Kidney (tissue), 14 donors: Measurements from ENCODE around the gene UBA5. TPM values are rescaled to one million over a fixed set of nuclear protein-coding genes. Genes with fewer than 3 reads are reported as not detected.
A peak's percentile ranks its signal among the peaks of the same experiment; 100 is the strongest.

Experiments
- DNase-seq, 5 donors: peaks; one replicate each; pipeline ENCODE4 v3.0.0-alpha.2; 2013 to 2020
- FAIRE-seq: peaks from 2 replicates; lab custom pipeline; 2012; peaks lifted over from hg19 to GRCh38; lab: Jason Lieb, UNC
- H3K27ac ChIP-seq, 2 donors: one replicate each; pipeline ENCODE4 v1.7.0; 2013; ENCODE audit warnings: low read depth in 2 of 2, low read length in 2 of 2, inconsistent platforms in 1 of 2
- H3K27me3 ChIP-seq: one replicate; pipeline ENCODE4 v1.7.1; 2013; ENCODE audit warnings: low read length, inconsistent platforms; ENCODE audit not compliant: control insufficient read depth, insufficient read depth
- H3K36me3 ChIP-seq, 3 donors: one replicate each; pipeline versions ENCODE4 v1.7.0 to v1.7.1; 2013; ENCODE audit warnings: low read length in 3 of 3, control low read depth in 1 of 3, inconsistent platforms in 1 of 3; ENCODE audit not compliant: insufficient read depth in 3 of 3, control insufficient read depth in 2 of 3
- H3K4me1 ChIP-seq, 3 donors: one replicate each; pipeline versions ENCODE4 v1.7.0 to v1.7.1; 2013; ENCODE audit warnings: low read length in 3 of 3, inconsistent platforms in 1 of 3, low read depth in 1 of 3; ENCODE audit not compliant: control insufficient read depth in 2 of 3, insufficient read depth in 2 of 3
- H3K4me3 ChIP-seq, 3 donors: one replicate each; pipeline versions ENCODE4 v1.7.0 to v1.8.1; 2013; ENCODE audit warnings: low read length in 3 of 3, control low read depth in 1 of 3, inconsistent platforms in 1 of 3
- H3K9ac ChIP-seq, 3 donors: one replicate each; pipeline versions ENCODE4 v1.7.0 to v1.7.1; 2013; ENCODE audit warnings: low read length in 3 of 3, control low read depth in 1 of 3, inconsistent platforms in 1 of 3
- H3K9me3 ChIP-seq, 3 donors: one replicate each; pipeline versions ENCODE4 v1.7.0 to v1.7.1; 2013; ENCODE audit warnings: low read length in 3 of 3, control low read depth in 1 of 3, inconsistent platforms in 1 of 3; ENCODE audit not compliant: control insufficient read depth in 2 of 3, insufficient read depth in 1 of 3
- intact Hi-C: fragments of 100-400 bp; cut with DNase I; formaldehyde crosslinking; loops from one replicate; pipeline ENCODE4 v1.11.1; 2022
- polyA plus RNA-seq: library from polyadenylated mRNA; stranded (reverse); fragments of 350-450 nt; fragmentation: Illumina TruSeq; extraction: RNeasy Lipid Tissue Mini Kit (QIAGEN cat#74804); gene quantifications from one replicate; pipeline ENCODE4 v1.2.3, GENCODE V29; 2014; ENCODE audit warnings: low read depth, low replicate concordance; ENCODE audit not compliant: insufficient read depth
- total RNA-seq: library from RNA; stranded (reverse); fragmentation: NEBNext Ultra II Directional; extraction: Animal tissue kit (Norgen Biotek cat#: 25700); gene quantifications from one replicate; pipeline ENCODE4 v1.2.1, GENCODE V29; 2021
- TF ChIP-seq, protein P1 (sequence below): IDR thresholded peaks from 3 replicates; pipeline ENCODE4 v1.5.1; 2012; ENCODE audit warnings: mild to moderate bottlenecking, moderate library complexity, borderline replicate concordance; ENCODE audit not compliant: insufficient read depth; ENCODE audit errors: extremely low read depth
- donor health status: control.
- donor health status: control.
- donor health status: control.
- donor health status: control.
- donor health status: control.
- donor health status: DM: yes; HTN: yes; CAD: no.
- donor health status: Normal renal cell carcinoma (clear cell type).

UBA5 gene
- total and polyA plus RNA-seq, 2 donors from 2014 or later = 32.1 to 45.1 TPM

DNA sequence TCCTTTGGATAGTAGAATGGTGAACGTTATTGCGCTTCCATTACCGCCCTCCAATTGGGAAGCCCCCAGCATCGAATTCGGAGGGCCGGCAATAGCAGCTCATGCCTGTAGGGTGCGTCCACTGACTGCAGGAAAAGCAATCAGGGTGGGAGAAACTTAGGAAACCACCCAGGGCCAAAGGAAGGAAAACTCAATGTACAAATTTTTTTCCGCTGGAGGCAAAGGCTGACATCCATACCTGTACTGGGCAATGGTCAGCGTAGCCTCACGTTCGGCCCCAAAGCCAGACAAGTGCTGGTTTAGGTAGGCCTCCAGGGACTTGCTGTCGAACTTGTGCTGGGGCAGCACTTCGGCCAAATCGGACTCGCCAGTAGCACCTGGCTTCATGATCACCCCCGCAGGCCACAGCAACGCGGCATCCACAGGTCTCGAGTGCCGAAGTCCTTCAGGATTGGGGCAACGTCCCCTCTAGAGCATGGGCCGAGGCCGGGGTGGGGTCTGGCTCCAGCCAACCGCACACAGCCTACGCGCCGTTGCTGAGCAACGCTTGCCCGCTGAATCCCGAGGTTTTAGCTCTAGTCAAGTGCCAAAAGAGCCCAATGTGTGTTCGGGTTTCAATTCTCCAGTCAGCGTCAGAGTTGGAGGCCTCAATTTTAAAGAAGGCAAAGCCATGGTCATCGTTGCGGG lies 621 bp upstream of the UBA5 start, which contains the start of gene ACAD11:
Gene ACAD11, minus strand, starts transcription at position 445 of the 687 bp plus-strand sequence. Its CDS starts 58 bp downstream, at position 387.
- Histone ChIP-seq H3K36me3 (no peaks in the 10 kb centered on the region), H3K27me3 (no peaks in the 10 kb centered on the region), H3K9me3 (no peaks in the 10 kb centered on the region), H3K27ac (peak within 1 kb of the TSS; percentile 94 to 98), H3K4me1 (peaks cover 0 to 19% (median 3%) of the 10 kb centered on the region in 3 donors), H3K9ac (peak within 1 kb of the TSS; percentile 78 to 98 (median 85)), H3K4me3 (peak within 1 kb of the TSS; percentile 78 to 97 (median 88))
- DNase-seq (peak; percentile 77 to 94 (median 89)), FAIRE-seq (no peak)
- TF ChIP-seq, protein P1, sequence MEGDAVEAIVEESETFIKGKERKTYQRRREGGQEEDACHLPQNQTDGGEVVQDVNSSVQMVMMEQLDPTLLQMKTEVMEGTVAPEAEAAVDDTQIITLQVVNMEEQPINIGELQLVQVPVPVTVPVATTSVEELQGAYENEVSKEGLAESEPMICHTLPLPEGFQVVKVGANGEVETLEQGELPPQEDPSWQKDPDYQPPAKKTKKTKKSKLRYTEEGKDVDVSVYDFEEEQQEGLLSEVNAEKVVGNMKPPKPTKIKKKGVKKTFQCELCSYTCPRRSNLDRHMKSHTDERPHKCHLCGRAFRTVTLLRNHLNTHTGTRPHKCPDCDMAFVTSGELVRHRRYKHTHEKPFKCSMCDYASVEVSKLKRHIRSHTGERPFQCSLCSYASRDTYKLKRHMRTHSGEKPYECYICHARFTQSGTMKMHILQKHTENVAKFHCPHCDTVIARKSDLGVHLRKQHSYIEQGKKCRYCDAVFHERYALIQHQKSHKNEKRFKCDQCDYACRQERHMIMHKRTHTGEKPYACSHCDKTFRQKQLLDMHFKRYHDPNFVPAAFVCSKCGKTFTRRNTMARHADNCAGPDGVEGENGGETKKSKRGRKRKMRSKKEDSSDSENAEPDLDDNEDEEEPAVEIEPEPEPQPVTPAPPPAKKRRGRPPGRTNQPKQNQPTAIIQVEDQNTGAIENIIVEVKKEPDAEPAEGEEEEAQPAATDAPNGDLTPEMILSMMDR = peak; percentile 53
- intact Hi-C loops = no loop called here

DNA sequence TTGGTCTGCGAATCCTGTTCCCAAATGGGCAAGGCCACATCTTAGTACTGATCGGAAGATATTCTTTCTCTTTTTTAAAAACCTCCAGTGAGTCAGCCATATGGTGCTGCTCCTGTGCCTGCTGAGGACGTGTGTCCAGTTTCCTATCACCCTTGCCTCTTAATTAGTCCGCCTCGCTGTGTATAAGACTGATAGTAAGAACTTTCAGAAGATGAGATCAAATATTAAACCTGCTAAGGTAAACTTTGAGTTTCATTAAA lies 612 bp downstream of the UBA5 start:
- TF ChIP-seq, protein P1 = no peak
- Histone ChIP-seq H3K27me3 (no peaks in the 10 kb centered on the region), H3K9ac (peak overlapping the region; percentile 78 to 98 (median 85)), H3K9me3 (no peaks in the 10 kb centered on the region), H3K4me1 (peaks cover 0 to 10% (median 3%) of the 10 kb centered on the region in 3 donors), H3K27ac (peak overlapping the region; percentile 94 to 98), H3K36me3 (no peaks in the 10 kb centered on the region), H3K4me3 (peak overlapping the region; percentile 78 to 97 (median 88))
- FAIRE-seq (no peak), DNase-seq (no peak)
- intact Hi-C loops = no loop called here

DNA sequence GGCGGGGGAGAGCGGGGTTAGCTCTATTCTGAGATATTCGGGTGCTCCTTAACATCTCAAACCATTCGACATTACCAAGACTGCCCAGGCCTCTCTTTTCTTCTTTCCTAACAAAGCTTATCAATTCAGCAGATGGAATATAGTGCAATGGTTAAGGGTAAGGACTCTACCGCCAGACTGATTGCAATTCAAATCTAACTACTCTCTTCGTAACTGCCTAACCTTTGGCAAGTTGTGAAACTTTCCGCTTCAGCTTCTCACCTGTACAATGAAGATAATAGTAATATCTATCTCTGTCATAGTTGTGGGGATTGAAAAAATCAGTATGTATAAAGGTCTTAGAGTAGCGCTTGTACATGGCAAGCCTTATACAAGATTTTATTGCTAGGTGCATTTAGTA lies 972 bp downstream of the UBA5 start:
- Histone ChIP-seq H3K9me3 (no peaks in the 10 kb centered on the region), H3K9ac (peak overlapping the region; percentile 45 to 98 (median 85)), H3K4me3 (peak overlapping the region; percentile 78 to 97 (median 88)), H3K36me3 (no peaks in the 10 kb centered on the region), H3K4me1 (peaks cover 0 to 6% (median 3%) of the 10 kb centered on the region in 3 donors), H3K27me3 (no peaks in the 10 kb centered on the region), H3K27ac (peak overlapping the region; percentile 94 to 98)
- no peak for FAIRE-seq
- no peak for DNase-seq
- TF ChIP-seq, protein P1 = no peak
- intact Hi-C loops = no loop called here
